H1 (cell line): ENCODE measurements around the gene OVCH2. TPM values are rescaled to one million over a fixed set of nuclear protein-coding genes. Genes with fewer than 3 reads are reported as not detected.

ENCODE experiments used
- CTCF ChIA-PET: fragments of 300-600 bp; sonication (Branson Sonifier 250); formaldehyde crosslinking; loops from one replicate; lab custom pipeline; 2021; ENCODE audit not compliant: partially characterized antibody; lab: Charles Lee
- POLR2A ChIA-PET: fragments of 300-600 bp; sonication (Branson Sonifier 250); formaldehyde crosslinking; loops from one replicate; lab custom pipeline; 2021; ENCODE audit warnings: inconsistent platforms; ENCODE audit not compliant: partially characterized antibody; lab: Charles Lee
- DNase-seq, 2 experiments: peaks; one replicate each; pipeline versions ENCODE4 v3.0.0 to v3.0.0-alpha.2; 2010 to 2022; ENCODE audit warnings: low spot score in 2 of 2, low read depth in 1 of 2, mixed read lengths in 1 of 2
- FAIRE-seq: peaks from 2 replicates; lab custom pipeline; 2011; peaks lifted over from hg19 to GRCh38; lab: Jason Lieb, UNC
- H2AFZ ChIP-seq: 2 replicates; pipeline ENCODE4 v1.8.1; 2012; ENCODE audit warnings: low read length, inconsistent platforms
- H2AK5ac ChIP-seq: 2 replicates; pipeline ENCODE4 v1.6.1; 2013; ENCODE audit warnings: low read depth, low read length
- H2BK120ac ChIP-seq: replicated peaks from 2 replicates; pipeline ENCODE3; 2013; ENCODE audit warnings: low read depth, low read length, inconsistent platforms
- H2BK12ac ChIP-seq: 2 replicates; pipeline ENCODE4 v1.6.1; 2013; ENCODE audit warnings: low read depth, low read length
- H2BK15ac ChIP-seq: 2 replicates; pipeline ENCODE4 v1.6.1; 2013; ENCODE audit warnings: low read length
- H2BK20ac ChIP-seq: 2 replicates; pipeline ENCODE4 v1.6.1; 2013; ENCODE audit warnings: low read length
- H2BK5ac ChIP-seq: 2 replicates; pipeline ENCODE4 v1.6.1; 2013; ENCODE audit warnings: low read depth, low read length
- H3K14ac ChIP-seq: 2 replicates; pipeline ENCODE4 v1.6.1; 2013; ENCODE audit warnings: inconsistent platforms; ENCODE audit not compliant: insufficient read length
- H3K18ac ChIP-seq: 2 replicates; pipeline ENCODE4 v1.6.1; 2013; ENCODE audit warnings: low read length; ENCODE audit errors: extremely low read depth
- H3K23ac ChIP-seq: 2 replicates; pipeline ENCODE4 v1.6.1; 2013; ENCODE audit warnings: inconsistent platforms; ENCODE audit not compliant: insufficient read length
- H3K23me2 ChIP-seq: 2 replicates; pipeline ENCODE4 v1.6.1; 2013; ENCODE audit warnings: low read depth, low read length
- H3K27ac ChIP-seq: 2 replicates; pipeline ENCODE4 v1.6.1; 2011; ENCODE audit warnings: low read depth, low read length, inconsistent platforms
- H3K27me3 ChIP-seq, 4 experiments: replicated peaks in 1 of 4; 1 replicate in 1 of 4; 2 replicates in 3 of 4; pipeline versions ENCODE4 v1.6.1 to v1.8.1; 2011 to 2013; ENCODE audit warnings: low read length in 3 of 4, mild to moderate bottlenecking in 3 of 4, inconsistent platforms in 2 of 4, mixed read lengths in 2 of 4, moderate library complexity in 1 of 4; ENCODE audit not compliant: control insufficient read depth in 3 of 4, insufficient read depth in 3 of 4; ENCODE audit errors: extremely low read depth in 1 of 4
- H3K36me3 ChIP-seq, 4 experiments: 2 replicates each; pipeline versions ENCODE4 v1.6.1 to v1.8.1; 2011 to 2013; ENCODE audit warnings: mild to moderate bottlenecking in 4 of 4, low read length in 3 of 4, moderate library complexity in 2 of 4, control low read depth in 1 of 4, inconsistent platforms in 1 of 4; ENCODE audit not compliant: insufficient read depth in 4 of 4, control insufficient read depth in 2 of 4
- H3K4ac ChIP-seq: replicated peaks from 2 replicates; pipeline ENCODE3; 2013; ENCODE audit warnings: low read length, low read depth, mixed read lengths, inconsistent platforms; ENCODE audit not compliant: insufficient read length
- H3K4me1 ChIP-seq, 4 experiments: replicated peaks in 1 of 4; 1 replicate in 1 of 4; 2 replicates in 3 of 4; pipeline versions ENCODE4 v1.6.1 to v1.8.1; 2011 to 2013; ENCODE audit warnings: low read length in 3 of 4, inconsistent platforms in 2 of 4, mixed read lengths in 1 of 4; ENCODE audit not compliant: insufficient read depth in 4 of 4, control insufficient read depth in 3 of 4
- H3K4me2 ChIP-seq, 2 experiments: 2 replicates each; pipeline versions ENCODE4 v1.6.1 to v1.8.1; 2011 to 2013; ENCODE audit warnings: low read depth in 2 of 2, low read length in 2 of 2, control low read depth in 1 of 2, inconsistent platforms in 1 of 2, mild to moderate bottlenecking in 1 of 2; ENCODE audit not compliant: insufficient read depth in 1 of 2
- H3K4me3 ChIP-seq, 4 experiments: fragments of 200-600, 300-600 bp in 1 of 4; sonication (generic), shearing (Covaris generic), sonication (Bioruptor Twin) in 1 of 4; 2 replicates each; pipeline versions ENCODE4 v1.5.1 to v1.8.1; 2011 to 2016; ENCODE audit warnings: low read length in 4 of 4, low read depth in 3 of 4, control low read depth in 2 of 4, inconsistent platforms in 2 of 4, mild to moderate bottlenecking in 2 of 4, mixed read lengths in 1 of 4, moderate library complexity in 1 of 4; ENCODE audit not compliant: insufficient read depth in 2 of 4; ENCODE audit errors: extremely low read depth in 1 of 4
- H3K56ac ChIP-seq: replicated peaks from 2 replicates; pipeline ENCODE3; 2013; ENCODE audit warnings: low read depth, mild to moderate bottlenecking, mixed read lengths, low read length, inconsistent platforms; ENCODE audit not compliant: insufficient read length
- H3K79me1 ChIP-seq: 2 replicates; pipeline ENCODE4 v1.6.1; 2013; ENCODE audit warnings: low read depth, low read length, control low read depth
- H3K79me2 ChIP-seq, 2 experiments: 2 replicates each; pipeline versions ENCODE4 v1.6.1 to v1.8.1; 2012 to 2013; ENCODE audit warnings: low read length in 2 of 2, mild to moderate bottlenecking in 2 of 2, inconsistent platforms in 1 of 2; ENCODE audit not compliant: insufficient read depth in 2 of 2, control insufficient read depth in 1 of 2
- H3K9ac ChIP-seq, 4 experiments: replicated peaks in 1 of 4; 1 replicate in 1 of 4; 2 replicates in 3 of 4; pipeline versions ENCODE4 v1.6.1 to v1.8.1; 2011 to 2013; ENCODE audit warnings: low read depth in 3 of 4, low read length in 3 of 4, control low read depth in 2 of 4, mild to moderate bottlenecking in 2 of 4, moderate library complexity in 2 of 4, inconsistent platforms in 1 of 4; ENCODE audit errors: extremely low read depth in 1 of 4
- H3K9me3 ChIP-seq, 2 experiments: 2 replicates each; pipeline versions ENCODE4 v1.6.1 to v1.8.1; 2012 to 2013; ENCODE audit warnings: mild to moderate bottlenecking in 2 of 2, moderate library complexity in 2 of 2, control low read depth in 1 of 2, inconsistent platforms in 1 of 2, low read depth in 1 of 2, low read length in 1 of 2, mixed read lengths in 1 of 2; ENCODE audit not compliant: insufficient read depth in 2 of 2
- H4K20me1 ChIP-seq, 2 experiments: replicated peaks in 1 of 2; 2 replicates each; pipeline versions ENCODE3 to v1.8.1; 2011 to 2013; ENCODE audit warnings: inconsistent platforms in 2 of 2, low read length in 2 of 2, mild to moderate bottlenecking in 1 of 2; ENCODE audit not compliant: insufficient read depth in 2 of 2, control insufficient read depth in 1 of 2
- H4K5ac ChIP-seq: 2 replicates; pipeline ENCODE4 v1.6.1; 2013; ENCODE audit warnings: low read length, low read depth, mixed read lengths, inconsistent platforms; ENCODE audit not compliant: insufficient read length
- H4K8ac ChIP-seq: 2 replicates; pipeline ENCODE4 v1.8.0; 2013; ENCODE audit warnings: mild to moderate bottlenecking, moderate library complexity, low read length, inconsistent platforms; ENCODE audit not compliant: insufficient read depth; ENCODE audit errors: extremely low read depth
- H4K91ac ChIP-seq: replicated peaks from 2 replicates; pipeline ENCODE3; 2013; ENCODE audit warnings: low read length, mixed read lengths, inconsistent platforms; ENCODE audit not compliant: insufficient read length
- HDAC2 ChIP-seq, 2 experiments: fragments of 300-600 bp in 1 of 2; sonication (generic) in 1 of 2; IDR thresholded peaks; 2 replicates each; pipeline ENCODE4 v1.6.1; 2011 to 2012; ENCODE audit warnings: low read depth in 2 of 2, low read length in 2 of 2, mild to moderate bottlenecking in 2 of 2, moderate library complexity in 2 of 2, borderline replicate concordance in 1 of 2, inconsistent platforms in 1 of 2
- WGBS, 2 experiments: shearing (Covaris generic) in 1 of 2; methylation state at CpG; one replicate each; pipeline versions ENCODE4 v1.1.6 to v1.1.7; 2013 to 2015; ENCODE audit warnings: low lambda C conversion rate in 2 of 2, mixed read lengths in 2 of 2, inconsistent platforms in 1 of 2, low coverage in 1 of 2, missing lambda C conversion rate in 1 of 2; ENCODE audit not compliant: insufficient replicate concordance in 2 of 2, insufficient coverage in 1 of 2, insufficient read length in 1 of 2; ENCODE audit errors: extremely low coverage in 1 of 2, missing lambda C conversion rate in 1 of 2; 5-methylcytosine and 5-hydroxymethylcytosine counted together
- polyA plus RNA-seq, 7 experiments: library from polyadenylated mRNA; depleted of rRNA in 3 of 7; stranded (reverse) in 5 of 7; unstranded in 2 of 7; fragments of >200 nt in 5 of 7; fragments of 200-250 nt in 2 of 7; gene quantifications; 1 replicate in 5 of 7; 2 replicates in 1 of 7; 4 replicates in 1 of 7; pipeline versions ENCODE4 v1.2.1 to v1.2.3, GENCODE V29; 2011 to 2013; ENCODE audit warnings: missing spikeins in 2 of 7, mixed read lengths in 2 of 7
- total RNA-seq: library from RNA; stranded (reverse); fragmentation: NEBNext Ultra II Directional; extraction: Animal tissue kit (Norgen Biotek cat#: 25700); gene quantifications from 2 replicates; pipeline ENCODE4 v1.2.1, GENCODE V29; 2021

OVCH2 gene
- total and polyA plus RNA-seq, 2 of the 8 experiments (the other 6 are each of a cell fraction or from before 2014, with no cell fraction given): 0.03 to 1.1 TPM

DNA sequence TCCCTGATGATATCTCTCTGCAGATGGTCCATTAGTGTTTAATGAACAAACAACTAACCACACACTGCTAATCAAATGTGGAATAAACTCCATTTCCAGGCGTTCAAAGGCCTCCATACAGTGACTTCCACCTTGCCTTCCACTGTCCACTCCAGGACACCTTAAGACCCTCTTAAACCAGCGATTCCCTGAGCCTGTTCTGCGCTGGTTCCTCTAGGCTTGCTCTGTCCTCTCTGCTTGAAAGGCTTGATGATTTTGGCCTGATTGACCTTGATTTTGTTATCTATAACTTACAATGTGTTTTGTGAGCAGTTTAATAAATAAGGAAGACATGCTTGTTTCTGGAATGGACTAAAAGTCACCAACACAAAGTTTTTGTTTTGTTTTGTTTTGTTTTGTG lies 12.0 kb downstream of the OVCH2 start:
- whole genome bisulfite sequencing, 2 experiments: 97% methylated on average over 3 of the region's 3 CpGs; no CpG with 5 or more reads in 1 of the 2 experiments
- Histone ChIP-seq H3K4me3 (no peak overlapping the region), H2BK15ac (no peak overlapping the region), H2AK5ac (no peak overlapping the region), H3K23me2 (no peaks in the 10 kb centered on the region), H3K14ac (no peak overlapping the region), H3K9ac (no peak overlapping the region), H4K20me1 (no peaks in the 10 kb centered on the region), H3K4me1 (0 out of 7 replicates have a peak, but pooled peaks cover 0 to 2% (median 0%) of the 10 kb centered on the region in 4 experiments), H2BK12ac (no peak overlapping the region), H4K91ac (no peak overlapping the region), H3K18ac (no peak overlapping the region), H4K5ac (no peak overlapping the region), H2BK5ac (peak overlapping the region; percentile 36; the same call in 1 of the 2 replicates), H3K9me3 (no peaks in the 10 kb centered on the region), H4K8ac (no peak overlapping the region), H2BK20ac (no peak overlapping the region), H3K27me3 (no peaks in the 10 kb centered on the region), H3K4ac (no peak overlapping the region), H3K23ac (no peak overlapping the region), H3K36me3 (no peaks in the 10 kb centered on the region), H2BK120ac (no peak overlapping the region), H3K79me1 (no peaks in the 10 kb centered on the region), H2AFZ (no peak overlapping the region), H3K27ac (no peak overlapping the region), H3K4me2 (no peak overlapping the region), H3K56ac (no peak overlapping the region), H3K79me2 (no peaks in the 10 kb centered on the region)
- DNase-seq: no peak
- ChIA-PET POLR2A (no interaction called here), CTCF (interaction anchor here (0.6 to 5.3 kb wide), 24 partner anchors 7 to 599 kb away, joined by 3 to 26 read pairs (median 4); partner anchors contain the start of gene EIF3F)
- no peak for TF ChIP-seq HDAC2 (IDR thresholded peaks at IDR 0.05; ENCODE audit: borderline replicate concordance in 1 of 2, low read depth in 2 of 2, low read length in 2 of 2)
- FAIRE-seq: no peak
